Measurements from ENCODE around the gene PTH2.

- TF ChIP-seq, protein P1, sequence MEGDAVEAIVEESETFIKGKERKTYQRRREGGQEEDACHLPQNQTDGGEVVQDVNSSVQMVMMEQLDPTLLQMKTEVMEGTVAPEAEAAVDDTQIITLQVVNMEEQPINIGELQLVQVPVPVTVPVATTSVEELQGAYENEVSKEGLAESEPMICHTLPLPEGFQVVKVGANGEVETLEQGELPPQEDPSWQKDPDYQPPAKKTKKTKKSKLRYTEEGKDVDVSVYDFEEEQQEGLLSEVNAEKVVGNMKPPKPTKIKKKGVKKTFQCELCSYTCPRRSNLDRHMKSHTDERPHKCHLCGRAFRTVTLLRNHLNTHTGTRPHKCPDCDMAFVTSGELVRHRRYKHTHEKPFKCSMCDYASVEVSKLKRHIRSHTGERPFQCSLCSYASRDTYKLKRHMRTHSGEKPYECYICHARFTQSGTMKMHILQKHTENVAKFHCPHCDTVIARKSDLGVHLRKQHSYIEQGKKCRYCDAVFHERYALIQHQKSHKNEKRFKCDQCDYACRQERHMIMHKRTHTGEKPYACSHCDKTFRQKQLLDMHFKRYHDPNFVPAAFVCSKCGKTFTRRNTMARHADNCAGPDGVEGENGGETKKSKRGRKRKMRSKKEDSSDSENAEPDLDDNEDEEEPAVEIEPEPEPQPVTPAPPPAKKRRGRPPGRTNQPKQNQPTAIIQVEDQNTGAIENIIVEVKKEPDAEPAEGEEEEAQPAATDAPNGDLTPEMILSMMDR (IDR thresholded peaks at IDR 0.05; ENCODE audit: control extremely low read depth in 1 of 3, insufficient read depth in 1 of 3, low read depth in 1 of 3, low read length in 3 of 3): no peak
- no peak for TF ChIP-seq MAX (IDR thresholded peaks at IDR 0.05)
- TF ChIP-seq EZH2 (IDR thresholded peaks at IDR 0.05; ENCODE audit: low read depth, low read length, severe bottlenecking): no peak
- no peak for TF ChIP-seq SIN3A (conservative IDR thresholded peaks at IDR 0.05 in 1 of 2, IDR thresholded peaks at IDR 0.05 in 1 of 2; ENCODE audit: low read depth in 1 of 2, low read length in 2 of 2)
- TF ChIP-seq EP300 (IDR thresholded peaks at IDR 0.05; ENCODE audit: borderline replicate concordance in 1 of 2, low read depth in 2 of 2, low read length in 2 of 2): no peak
- TF ChIP-seq RAD21 (IDR thresholded peaks at IDR 0.05 in 1 of 2, conservative IDR thresholded peaks at IDR 0.05 in 1 of 2; ENCODE audit: low read depth in 2 of 2, low read length in 2 of 2): no peak
- TF ChIP-seq SP1 (IDR thresholded peaks at IDR 0.05; ENCODE audit: low read depth, low read length): no peak
Measured at GRCh38 chr19:49411681-49412326, 11.4 kb downstream of the PTH2 start.
